Measurements from ENCODE around the gene VANGL2. TPM values are rescaled to one million over a fixed set of nuclear protein-coding genes. Genes with fewer than 3 reads are reported as not detected.

Gene VANGL2
- total RNA-seq: under 1 TPM; 0.44 to 0.94 (median 0.68) TPM
- under 1 TPM; 0.18 to 0.32 (median 0.27) TPM for polyA plus RNA-seq
- long read RNA-seq, donor 1: 0 reads
- long read RNA-seq, donor 2: 0 reads

DNA sequence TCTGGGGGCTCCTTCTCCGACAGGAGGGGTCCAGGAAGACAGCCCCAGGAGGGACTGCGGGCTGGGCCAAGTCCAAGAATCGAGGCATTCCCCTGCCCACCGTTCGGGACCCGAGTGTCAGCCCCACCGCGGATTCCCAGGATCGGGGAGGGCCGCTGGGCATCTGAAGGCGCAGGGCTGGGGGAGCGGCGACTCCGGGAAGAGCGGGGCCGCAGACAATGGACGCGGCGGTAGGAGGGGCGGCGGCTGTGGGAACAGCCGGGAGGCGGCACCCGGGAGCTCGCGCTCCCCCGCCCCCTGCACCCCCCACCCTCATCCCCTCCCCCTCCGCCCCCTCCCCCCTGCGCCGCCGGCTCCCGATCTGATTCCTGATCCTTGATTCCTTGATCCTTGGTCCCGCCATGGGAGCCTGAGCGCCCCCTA is at the start of gene VANGL2:
TSS of gene VANGL2 (plus strand) at position 342 of the 423 bp plus-strand sequence. CDS start 15,274 bp downstream, outside the sequence.
- 0 to 1% (median 1%) methylated on average over 14 to 29 of the region's 34 CpGs for WGBS, 3 donors
- Histone ChIP-seq H3K4me3 (peak within 1 kb of the TSS; percentile 74), H3K27me3 (ENCODE audit: insufficient read depth in 3 of 3, low read length in 2 of 3) (peaks cover 0 to 30% (median 7%) of the 10 kb centered on the region in 3 donors), H3K4me1 (peaks cover 4% of the 10 kb centered on the region), H3K9me3 (no peaks in the 10 kb centered on the region), H3K27ac (peak within 1 kb of the TSS; percentile 46), H3K36me3 (ENCODE audit: insufficient read depth in 1 of 2, low read depth in 1 of 2) (no peaks in the 10 kb centered on the region)
- intact Hi-C loops (cut with DNase I): no loop called here
- peak; percentile 75 to 86 for DNase-seq
- ATAC-seq: peak; percentile 71 to 84 (median 78)
- TF ChIP-seq, protein P1, sequence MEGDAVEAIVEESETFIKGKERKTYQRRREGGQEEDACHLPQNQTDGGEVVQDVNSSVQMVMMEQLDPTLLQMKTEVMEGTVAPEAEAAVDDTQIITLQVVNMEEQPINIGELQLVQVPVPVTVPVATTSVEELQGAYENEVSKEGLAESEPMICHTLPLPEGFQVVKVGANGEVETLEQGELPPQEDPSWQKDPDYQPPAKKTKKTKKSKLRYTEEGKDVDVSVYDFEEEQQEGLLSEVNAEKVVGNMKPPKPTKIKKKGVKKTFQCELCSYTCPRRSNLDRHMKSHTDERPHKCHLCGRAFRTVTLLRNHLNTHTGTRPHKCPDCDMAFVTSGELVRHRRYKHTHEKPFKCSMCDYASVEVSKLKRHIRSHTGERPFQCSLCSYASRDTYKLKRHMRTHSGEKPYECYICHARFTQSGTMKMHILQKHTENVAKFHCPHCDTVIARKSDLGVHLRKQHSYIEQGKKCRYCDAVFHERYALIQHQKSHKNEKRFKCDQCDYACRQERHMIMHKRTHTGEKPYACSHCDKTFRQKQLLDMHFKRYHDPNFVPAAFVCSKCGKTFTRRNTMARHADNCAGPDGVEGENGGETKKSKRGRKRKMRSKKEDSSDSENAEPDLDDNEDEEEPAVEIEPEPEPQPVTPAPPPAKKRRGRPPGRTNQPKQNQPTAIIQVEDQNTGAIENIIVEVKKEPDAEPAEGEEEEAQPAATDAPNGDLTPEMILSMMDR (IDR thresholded peaks at IDR 0.05): no peak

DNA sequence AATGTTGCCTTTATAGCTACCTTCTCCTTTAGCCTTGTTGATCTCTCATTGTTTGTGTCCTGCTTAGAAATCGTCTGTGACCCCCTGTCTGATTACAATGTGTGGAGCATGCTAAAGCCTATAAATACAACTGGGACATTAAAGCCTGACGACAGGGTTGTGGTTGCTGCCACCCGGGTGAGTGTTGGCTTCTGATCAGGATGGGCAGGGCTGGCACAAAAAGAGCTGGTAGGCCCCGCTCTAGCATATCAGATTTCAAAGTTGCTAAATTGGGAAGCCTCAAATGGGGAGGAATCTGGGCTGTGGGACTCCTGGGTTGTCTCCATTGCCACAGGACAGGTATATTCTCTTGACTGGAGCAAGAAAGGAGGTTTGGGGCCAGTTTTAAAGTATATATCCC is 48.7 kb upstream of the VANGL2 start:
- TF ChIP-seq, protein P1 (IDR thresholded peaks at IDR 0.05): no peak
- intact Hi-C loops (cut with DNase I): no loop called here
- peaks cover 36% of the 10 kb centered on the region for H3K4me1 ChIP-seq
- no peaks in the 10 kb centered on the region for H3K27me3 ChIP-seq (ENCODE audit: insufficient read depth in 3 of 3, low read length in 2 of 3)
- DNase-seq (peak; percentile 47 to 83), ATAC-seq (peak; percentile 85 to 90 (median 87))
- H3K36me3 ChIP-seq (ENCODE audit: insufficient read depth in 1 of 2, low read depth in 1 of 2): peaks cover 28 to 98% of the 10 kb centered on the region in 2 donors
- 19 to 24% (median 22%) methylated on average over 4 of the region's 4 CpGs for WGBS, 3 donors
- H3K9me3 ChIP-seq: no peaks in the 10 kb centered on the region
- peak overlapping the region; percentile 40 for H3K4me3 ChIP-seq
- H3K27ac ChIP-seq: peak overlapping the region; percentile 83

DNA sequence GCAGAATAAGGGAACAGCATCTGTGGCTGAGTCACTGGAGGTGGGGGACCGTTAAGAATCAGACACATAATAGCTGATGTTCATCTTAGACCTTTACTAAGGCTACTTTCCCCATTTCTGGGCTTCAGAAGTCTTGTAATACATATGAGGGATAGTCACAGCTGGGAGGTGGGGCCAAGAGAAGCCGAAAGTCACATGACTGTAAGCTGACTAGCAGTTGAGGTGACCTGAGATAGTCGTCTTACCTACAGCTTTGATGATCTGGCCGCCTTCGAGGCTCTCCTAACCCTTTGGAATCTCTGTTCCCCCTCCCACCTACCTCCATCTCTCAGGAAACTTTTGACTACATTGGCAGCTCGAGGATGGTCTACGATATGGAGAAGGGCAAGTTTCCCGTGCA is 47.8 kb upstream of the VANGL2 start:
- 66 to 80% (median 68%) methylated on average over 8 of the region's 8 CpGs for WGBS, 3 donors
- ATAC-seq (peak; percentile 36 to 53 (median 51)), DNase-seq (no peak)
- TF ChIP-seq, protein P1 (IDR thresholded peaks at IDR 0.05): no peak
- no peak overlapping the region for H3K4me3 ChIP-seq
- peak overlapping the region; percentile 83 for H3K27ac ChIP-seq
- peaks cover 32 to 98% of the 10 kb centered on the region in 2 donors for H3K36me3 ChIP-seq (ENCODE audit: insufficient read depth in 1 of 2, low read depth in 1 of 2)
- intact Hi-C loops (cut with DNase I): no loop called here
- peaks cover 32% of the 10 kb centered on the region for H3K4me1 ChIP-seq
- no peaks in the 10 kb centered on the region for H3K9me3 ChIP-seq
- no peaks in the 10 kb centered on the region for H3K27me3 ChIP-seq (ENCODE audit: insufficient read depth in 3 of 3, low read length in 2 of 3)

DNA sequence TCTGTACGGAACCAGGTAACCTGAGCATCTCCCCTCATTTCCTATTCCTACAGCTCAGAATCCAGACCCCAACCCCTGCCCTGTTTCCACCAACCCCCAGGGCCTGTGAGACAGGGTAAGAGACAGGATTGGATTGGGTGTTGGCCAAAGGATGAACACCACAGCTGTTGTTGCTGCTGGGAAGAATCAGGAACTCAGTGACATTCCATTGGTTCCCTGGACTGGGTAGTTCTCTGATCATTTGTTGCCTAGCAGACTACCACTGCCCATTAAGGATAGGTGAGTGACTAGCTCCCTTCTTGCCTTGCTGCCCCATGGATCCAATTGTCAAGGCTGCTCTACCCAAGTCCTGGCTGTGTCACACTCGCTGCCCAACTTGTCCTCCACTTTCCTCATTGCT is 47.1 kb upstream of the VANGL2 start:
- peak; percentile 32 to 61 (median 48) for ATAC-seq
- peaks cover 37 to 98% of the 10 kb centered on the region in 2 donors for H3K36me3 ChIP-seq (ENCODE audit: insufficient read depth in 1 of 2, low read depth in 1 of 2)
- no peak overlapping the region for H3K27ac ChIP-seq
- no peak overlapping the region for H3K4me3 ChIP-seq
- intact Hi-C loops (cut with DNase I): no loop called here
- DNase-seq: no peak
- peaks cover 32% of the 10 kb centered on the region for H3K4me1 ChIP-seq
- 75 to 86% (median 79%) methylated on average over 2 of the region's 2 CpGs for WGBS, 3 donors
- H3K27me3 ChIP-seq (ENCODE audit: insufficient read depth in 3 of 3, low read length in 2 of 3): no peaks in the 10 kb centered on the region
- no peaks in the 10 kb centered on the region for H3K9me3 ChIP-seq
- TF ChIP-seq, protein P1 (IDR thresholded peaks at IDR 0.05): no peak
